GM18861 (cell line): ENCODE results near the gene TMED4.

Source experiments
- ATAC-seq: cut with Tn5 transposase; IDR thresholded peaks from one replicate; pipeline ENCODE4 v1.9.1; 2021; ENCODE audit not compliant: unreplicated experiment

Gene TMED4

DNA sequence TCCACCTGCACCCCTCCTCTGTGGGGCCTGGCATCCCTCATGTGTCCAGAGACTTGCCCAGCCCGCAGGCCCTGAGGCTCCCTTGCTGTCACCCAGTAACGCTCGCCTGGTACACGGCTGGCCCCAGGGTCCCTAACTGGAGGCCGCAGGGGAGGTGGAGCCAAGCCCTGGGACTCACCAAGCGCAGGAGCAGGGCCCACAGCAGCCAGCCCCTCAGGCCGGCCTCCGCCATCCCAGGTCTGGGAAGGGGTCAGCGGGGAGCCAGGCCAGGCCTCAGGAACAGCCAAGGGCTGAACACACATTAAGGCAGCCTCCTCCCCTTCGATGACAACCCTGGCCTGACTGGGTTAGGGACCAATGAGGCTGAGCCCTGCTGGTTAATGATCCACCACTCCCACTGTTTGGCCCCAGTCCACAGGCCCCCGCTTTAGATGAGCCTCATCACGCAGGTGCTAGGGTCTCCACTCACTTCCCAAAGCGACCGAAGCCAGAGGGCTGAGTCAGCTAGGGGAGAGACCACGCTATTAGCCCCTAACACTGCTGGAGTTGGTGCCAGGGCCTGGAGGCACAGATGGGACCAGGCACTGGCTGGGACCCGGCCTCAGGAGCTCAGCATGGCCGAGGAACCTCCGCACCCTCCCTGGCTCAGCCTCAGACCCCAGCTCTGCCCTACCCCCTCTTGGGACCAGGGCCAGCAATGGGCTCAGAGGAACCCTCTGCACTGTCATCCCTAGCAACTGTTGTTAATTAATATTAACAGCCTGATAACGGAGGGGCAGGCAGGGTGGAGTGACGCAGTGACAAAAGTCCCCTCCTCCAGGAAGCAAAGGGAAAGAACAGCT, 40.8 kb downstream of the TMED4 start, which contains the start of gene NPC1L1:
Gene NPC1L1 (minus strand): TSS at position 303 of the 842 bp plus-strand sequence. CDS start 71 bp downstream, at position 232.
- no peak for ATAC-seq

- ATAC-seq: no peak
Measured at GRCh38 chr7:44540592-44541027, 41.4 kb downstream of the TMED4 start.

GRCh38 chr7:44539669-44540506, 42.1 kb downstream of the TMED4 start:
- no peak for ATAC-seq

DNA sequence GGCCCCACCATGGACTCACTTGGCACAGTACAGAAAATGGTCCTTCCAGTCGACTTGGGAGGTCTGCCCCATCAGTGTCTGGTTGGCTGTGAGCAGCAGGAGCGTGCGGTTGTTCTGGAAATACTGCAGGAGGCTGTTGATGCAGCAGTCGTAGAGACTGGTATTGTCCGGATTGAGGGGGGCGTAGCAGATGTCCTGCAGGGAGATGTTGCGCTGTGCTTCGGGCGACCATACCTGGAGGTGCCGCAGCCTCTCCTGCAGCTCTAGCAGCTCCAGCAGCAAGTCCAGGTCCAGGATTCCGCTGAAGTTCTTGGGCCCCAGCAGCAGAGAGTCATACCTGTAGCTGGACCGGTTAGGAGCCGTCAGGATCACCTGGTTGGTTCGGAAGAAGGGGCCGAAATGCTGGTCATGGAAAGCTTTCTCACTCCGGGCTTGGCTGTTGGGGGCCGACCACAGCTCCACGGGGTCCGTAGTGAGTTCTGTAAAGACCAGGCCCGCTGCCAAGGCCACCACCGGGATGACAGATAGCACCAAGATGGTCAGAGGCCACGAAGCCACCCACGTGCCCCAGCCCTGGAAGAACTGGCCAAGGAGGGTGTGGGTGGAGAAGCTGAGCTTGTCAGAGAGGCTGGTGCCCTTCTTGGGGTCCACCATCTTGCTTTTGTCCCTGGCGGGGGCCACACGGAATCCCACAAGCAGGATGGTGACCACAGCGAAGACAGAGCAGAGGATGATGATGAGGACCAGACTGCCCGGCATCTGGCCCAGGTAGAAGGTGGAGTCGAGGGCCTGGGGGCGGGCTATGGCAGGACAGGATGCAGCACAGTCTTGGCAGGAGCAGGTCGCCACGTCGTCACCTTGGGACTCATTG, 43.0 kb downstream of the TMED4 start:
- ATAC-seq: no peak

DNA sequence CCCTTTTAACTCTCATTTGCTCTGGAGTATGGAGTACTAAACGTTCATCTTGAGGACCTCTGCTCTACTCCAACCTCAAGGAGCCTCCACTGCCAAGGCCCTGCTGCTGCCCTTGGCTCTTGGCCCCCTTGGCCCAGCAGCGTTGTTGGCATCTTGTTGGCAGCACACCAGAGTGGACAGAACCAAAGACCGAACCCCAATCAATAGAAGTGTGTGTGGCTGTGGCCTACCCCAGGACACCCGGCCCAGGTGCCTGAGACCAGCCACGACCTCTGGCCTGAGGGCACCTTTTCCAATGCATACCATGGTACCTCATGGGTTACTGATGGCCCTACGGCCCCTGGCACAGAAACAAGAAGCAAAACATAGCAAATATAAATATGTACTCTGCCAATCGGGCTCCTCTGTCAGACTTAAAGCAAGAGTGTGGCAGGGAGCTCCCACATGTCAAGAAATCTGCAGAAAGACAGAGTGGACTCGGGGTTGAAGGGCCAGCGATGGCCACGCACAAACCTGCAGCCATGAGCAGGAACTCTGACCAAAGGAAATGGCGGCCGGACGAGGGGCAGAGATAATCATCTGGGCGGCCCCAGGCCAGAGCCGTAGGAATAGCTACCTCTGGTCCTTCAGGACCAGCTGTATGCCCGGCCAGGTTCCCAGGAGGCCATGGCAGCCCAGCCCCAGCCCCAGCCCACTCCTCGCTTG, 43.8 kb downstream of the TMED4 start:
- no peak for ATAC-seq

DNA sequence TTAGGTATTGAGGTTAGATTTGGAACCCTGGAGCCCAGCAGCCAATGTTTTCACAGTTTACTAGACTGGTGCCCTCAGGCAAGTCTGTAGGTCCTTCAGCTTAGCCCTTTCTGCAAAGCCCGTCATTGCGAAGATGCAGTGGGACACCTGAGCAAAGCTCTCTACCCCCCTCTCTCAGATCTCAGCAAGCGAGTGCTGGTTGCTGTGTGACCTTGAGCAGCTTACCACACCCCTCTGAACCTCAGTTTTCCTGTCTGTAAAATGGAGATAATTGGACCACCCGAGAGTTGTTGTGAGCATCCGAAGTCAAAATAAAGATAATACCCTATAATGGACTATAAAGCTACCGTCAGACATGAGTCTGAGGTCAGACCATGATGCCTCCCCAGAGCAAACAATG, 44.6 kb downstream of the TMED4 start:
- ATAC-seq: no peak

DNA sequence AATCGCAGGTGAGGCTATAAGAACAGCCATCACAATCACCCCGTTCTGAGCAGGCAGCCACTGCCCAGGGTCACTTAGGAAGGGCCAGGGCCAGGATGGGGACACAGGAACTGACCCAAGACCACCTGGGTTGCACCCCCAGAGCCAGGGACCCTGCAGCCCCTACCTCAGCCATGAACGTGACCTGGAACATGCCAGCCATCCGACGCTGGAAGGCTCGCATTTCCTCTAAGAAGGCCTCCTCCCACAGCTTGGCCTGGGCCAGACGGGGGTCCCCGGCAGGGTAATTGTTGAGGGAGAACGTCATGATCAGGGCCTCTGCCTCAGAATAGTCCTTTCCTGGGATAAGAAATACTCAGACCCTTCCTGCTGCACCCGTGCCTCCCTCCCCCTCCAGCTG, 45.9 kb downstream of the TMED4 start:
- ATAC-seq: no peak

DNA sequence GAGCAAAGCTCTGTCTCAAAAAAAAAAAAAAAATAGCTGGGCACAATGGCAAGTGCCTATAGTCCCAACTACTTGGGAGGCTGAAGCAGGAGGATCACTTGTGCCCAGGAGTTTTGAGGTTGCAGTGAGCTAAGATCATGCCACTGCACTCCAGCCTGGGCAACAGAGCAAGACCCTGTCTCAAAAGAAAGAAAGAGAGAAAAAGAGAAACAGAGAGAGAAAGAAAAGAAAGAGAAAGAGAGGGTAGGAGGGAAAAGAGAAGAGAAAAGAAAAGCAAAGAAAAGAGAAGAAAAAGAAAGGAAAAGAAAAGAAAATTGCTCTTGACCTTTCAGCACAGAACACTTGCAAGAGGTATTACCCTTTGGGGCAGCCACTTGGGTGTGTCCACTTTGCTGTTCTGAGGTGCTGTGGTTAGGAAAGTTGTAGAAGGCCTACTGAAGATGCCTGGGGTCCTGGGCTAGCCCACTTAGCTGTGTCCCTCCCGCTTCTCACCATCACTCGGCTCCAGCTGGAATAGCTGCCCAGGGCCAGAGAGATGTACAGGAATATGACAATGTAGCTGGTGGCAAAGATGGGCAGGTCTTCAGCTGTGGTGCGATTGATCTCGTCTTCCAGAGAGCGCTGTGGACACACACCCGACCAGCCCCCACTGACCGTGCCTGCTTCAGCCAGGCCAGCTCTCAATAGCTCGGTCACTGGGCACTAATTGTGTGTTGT, 46.5 kb downstream of the TMED4 start:
- no peak for ATAC-seq

DNA sequence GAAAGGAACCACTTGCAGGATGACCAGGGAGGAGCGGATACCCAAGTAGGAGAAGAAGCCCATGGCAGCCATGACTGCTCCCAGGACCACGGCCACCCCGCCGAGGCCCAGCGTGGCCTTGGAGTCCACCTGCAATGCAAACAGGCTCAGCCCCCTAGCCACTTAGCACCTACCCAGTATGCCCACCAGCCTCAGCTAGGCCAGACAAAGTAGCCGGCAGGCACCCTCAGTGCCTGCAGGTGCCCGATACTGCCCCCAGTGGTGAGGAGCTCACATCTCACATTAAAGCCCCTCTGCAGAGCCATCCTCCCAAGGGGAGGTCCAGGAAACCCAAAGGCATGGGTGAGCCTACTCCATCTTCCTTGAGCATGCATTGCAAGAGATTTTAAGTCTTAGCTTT, 47.5 kb downstream of the TMED4 start:
- ATAC-seq: peak; percentile 69

GRCh38 chr7:44534087-44534486, 47.9 kb downstream of the TMED4 start:
- no peak for ATAC-seq

GRCh38 chr7:44533301-44534055, 48.6 kb downstream of the TMED4 start:
- ATAC-seq: no peak

- ATAC-seq: no peak
Measured at GRCh38 chr7:44531421-44532380, 50.3 kb downstream of the TMED4 start.

GRCh38 chr7:44530990-44531389, 51.0 kb downstream of the TMED4 start:
- no peak for ATAC-seq
